Measurements from ENCODE around the gene METTL6. TPM values are rescaled to one million over a fixed set of nuclear protein-coding genes. Genes with fewer than 3 reads are reported as not detected.

The METTL6 gene
- total RNA-seq, 1 donor from 2014 or later = 19.7 TPM

- DNase-seq (ENCODE audit: low spot score) = no peak
- no peak overlapping the region for H3K4me3 Mint-ChIP-seq (ENCODE audit: unreplicated experiment)
- H3K4me1 Mint-ChIP-seq (ENCODE audit: low read depth) = peaks cover 42% of the 10 kb centered on the region
- peak overlapping the region; percentile 65 for H3K27ac Mint-ChIP-seq (ENCODE audit: unreplicated experiment)
- no peak for TF ChIP-seq CTCF (IDR thresholded peaks at IDR 0.05)
- peaks cover 2% of the 10 kb centered on the region for H3K36me3 Mint-ChIP-seq (ENCODE audit: low read depth)
- no peaks in the 10 kb centered on the region for H3K27me3 Mint-ChIP-seq (ENCODE audit: low read depth)
- peaks cover 4% of the 10 kb centered on the region for H3K9me3 Mint-ChIP-seq (ENCODE audit: low read depth)
Measured at GRCh38 chr3:15361494-15362214, 65.7 kb downstream of the METTL6 start.

- peak overlapping the region; percentile 65 for H3K27ac Mint-ChIP-seq (ENCODE audit: unreplicated experiment)
- DNase-seq (ENCODE audit: low spot score) = no peak
Measured at GRCh38 chr3:15360788-15361493, 66.4 kb downstream of the METTL6 start.

More at GRCh38 chr3:15360788-15361493, 66.4 kb downstream of the METTL6 start:
- Mint-ChIP-seq H3K36me3 (ENCODE audit: low read depth) (peaks cover 2% of the 10 kb centered on the region), H3K4me1 (ENCODE audit: low read depth) (peaks cover 42% of the 10 kb centered on the region), H3K4me3 (ENCODE audit: unreplicated experiment) (no peak overlapping the region), H3K27me3 (ENCODE audit: low read depth) (no peaks in the 10 kb centered on the region), H3K9me3 (ENCODE audit: low read depth) (peaks cover 4% of the 10 kb centered on the region)
- TF ChIP-seq CTCF (IDR thresholded peaks at IDR 0.05) = no peak

Other genes starting within 250 kb of the METTL6 start
- gene CAPN7, start 221.3 kb downstream of the METTL6 start, total RNA-seq = 38.3 to 56.0 TPM (median 47.2 TPM) in 3 replicates
- gene SH3BP5, start 95.0 kb downstream of the METTL6 start, total RNA-seq = 12.2 to 13.5 TPM (median 13.3 TPM) in 3 replicates
- gene EAF1, start 54 bp upstream of the METTL6 start, total RNA-seq = 15.7 to 18.4 TPM (median 16.9 TPM) in 3 replicates
- gene COLQ, start 94.2 kb upstream of the METTL6 start, total RNA-seq = 4.2 to 5.6 TPM (median 4.4 TPM) in 3 replicates
- gene HACL1, start 174.0 kb upstream of the METTL6 start, total RNA-seq = 15.3 to 21.7 TPM (median 16.9 TPM) in 3 replicates
- gene BTD, start 174.2 kb upstream of the METTL6 start, total RNA-seq = 19.2 to 25.0 TPM (median 19.8 TPM) in 3 replicates

All from chondrocyte (in vitro differentiated cells).